Measurements from ENCODE around the gene CD79B.
A peak's percentile ranks its signal among the peaks of the same experiment; 100 is the strongest.

CD79B gene

GRCh38 chr17:63931981-63932561, at the start of gene CD79B:
TSS of gene CD79B (minus strand) at chr17:63932331. CDS start at chr17:63932261, 70 bp downstream.
- peak; percentile 41 for DNase-seq

GRCh38 chr17:63978272-63979200, 46.4 kb upstream of the CD79B start:
- DNase-seq: no peak

GRCh38 chr17:63976702-63977101, 44.6 kb upstream of the CD79B start:
- no peak for DNase-seq

- DNase-seq: no peak
These were observed 43.5 kb upstream of the CD79B start for GRCh38 chr17:63975541-63976092.

- no peak for DNase-seq
These were observed 42.6 kb upstream of the CD79B start for GRCh38 chr17:63974594-63975192.

GRCh38 chr17:63973930-63974593, 41.9 kb upstream of the CD79B start:
- DNase-seq: no peak

GRCh38 chr17:63973247-63973646, 41.1 kb upstream of the CD79B start:
- DNase-seq: no peak

- no peak for DNase-seq
These were observed 40.7 kb upstream of the CD79B start, which contains the start of gene SCN4A for GRCh38 chr17:63972796-63973195. TSS of gene SCN4A (minus strand) at chr17:63972918. CDS start at chr17:63972841, 77 bp downstream.

GRCh38 chr17:63969278-63969677, 37.1 kb upstream of the CD79B start:
- no peak for DNase-seq

- DNase-seq: no peak
These were observed 35.8 kb upstream of the CD79B start for GRCh38 chr17:63967953-63968352.

GRCh38 chr17:63966646-63967264, 34.6 kb upstream of the CD79B start:
- DNase-seq: no peak

- no peak for DNase-seq
These were observed 31.0 kb upstream of the CD79B start for GRCh38 chr17:63963123-63963522.

GRCh38 chr17:63962298-63962744, 30.2 kb upstream of the CD79B start:
- DNase-seq: no peak

GRCh38 chr17:63961355-63962212, 29.5 kb upstream of the CD79B start:
- peak; percentile 38 for DNase-seq

- no peak for DNase-seq
These were observed 28.3 kb upstream of the CD79B start for GRCh38 chr17:63960430-63960829.

GRCh38 chr17:63960006-63960405, 27.9 kb upstream of the CD79B start:
- no peak for DNase-seq

- DNase-seq: no peak
These were observed 24.3 kb upstream of the CD79B start for GRCh38 chr17:63956296-63956920.

- no peak for DNase-seq
These were observed 23.7 kb upstream of the CD79B start for GRCh38 chr17:63955791-63956190.

- DNase-seq: no peak
These were observed 23.1 kb upstream of the CD79B start for GRCh38 chr17:63955232-63955631.

- DNase-seq: no peak
These were observed 22.4 kb upstream of the CD79B start for GRCh38 chr17:63954402-63955063.

Data from stimulated activated CD4-positive, alpha-beta T cell treated with anti-CD3 and anti-CD28 coated beads, Interleukin-4, amount 100 ng/mL, for 1 hour (primary cell).